Ascending aorta (tissue), 2 donors: ENCODE data around the gene LGALS7. TPM values are rescaled to one million over a fixed set of nuclear protein-coding genes. Genes with fewer than 3 reads are reported as not detected.

Source experiments
- DNase-seq, 2 donors: peaks; one replicate each; pipeline ENCODE4 v3.0.0-alpha.2; 2019; ENCODE audit warnings: low spot score in 2 of 2
- H3K27ac ChIP-seq, 2 donors: fragments of 200-600 bp; sonication (generic); one replicate each; pipeline ENCODE4 v1.5.1; 2016 to 2017; ENCODE audit warnings: mild to moderate bottlenecking in 1 of 2
- H3K27me3 ChIP-seq: fragments of 200-600 bp; sonication (generic); one replicate; pipeline ENCODE4 v1.5.1; 2017
- H3K36me3 ChIP-seq, 2 donors: fragments of 200-600 bp; sonication (generic); one replicate each; pipeline ENCODE4 v1.5.1; 2016
- H3K4me1 ChIP-seq, 2 donors: fragments of 200-600 bp; sonication (generic); one replicate each; pipeline ENCODE4 v1.5.1; 2016 to 2017; ENCODE audit warnings: mild to moderate bottlenecking in 1 of 2
- H3K4me3 ChIP-seq, 2 donors: fragments of 200-600 bp; sonication (generic); one replicate each; pipeline ENCODE4 v1.5.1; 2016 to 2017; ENCODE audit warnings: mild to moderate bottlenecking in 1 of 2
- H3K9me3 ChIP-seq, 2 donors: fragments of 200-600 bp; sonication (generic); one replicate each; pipeline ENCODE4 v1.5.1; 2016
- intact Hi-C: fragments of 100-400 bp; cut with DNase I; formaldehyde crosslinking; loops from one replicate; pipeline ENCODE4 v1.15.1; 2023
- total RNA-seq: library from RNA; depleted of rRNA; stranded (reverse); fragments of >200 nt; gene quantifications from one replicate; pipeline ENCODE4 v1.1.0, GENCODE V29; 2016
- TF ChIP-seq, protein P1 (sequence below), 3 experiments: fragments of 200-600 bp in 2 of 3; fragments of 450-650 bp in 1 of 3; sonication (generic) in 2 of 3; IDR thresholded peaks; one replicate each; pipeline ENCODE4 v1.5.1; 2016 to 2019; ENCODE audit warnings: antibody characterized with exemption in 3 of 3, mild to moderate bottlenecking in 1 of 3, moderate library complexity in 1 of 3

The LGALS7 gene
- total RNA-seq, 1 donor from 2014 or later = not detected

DNA sequence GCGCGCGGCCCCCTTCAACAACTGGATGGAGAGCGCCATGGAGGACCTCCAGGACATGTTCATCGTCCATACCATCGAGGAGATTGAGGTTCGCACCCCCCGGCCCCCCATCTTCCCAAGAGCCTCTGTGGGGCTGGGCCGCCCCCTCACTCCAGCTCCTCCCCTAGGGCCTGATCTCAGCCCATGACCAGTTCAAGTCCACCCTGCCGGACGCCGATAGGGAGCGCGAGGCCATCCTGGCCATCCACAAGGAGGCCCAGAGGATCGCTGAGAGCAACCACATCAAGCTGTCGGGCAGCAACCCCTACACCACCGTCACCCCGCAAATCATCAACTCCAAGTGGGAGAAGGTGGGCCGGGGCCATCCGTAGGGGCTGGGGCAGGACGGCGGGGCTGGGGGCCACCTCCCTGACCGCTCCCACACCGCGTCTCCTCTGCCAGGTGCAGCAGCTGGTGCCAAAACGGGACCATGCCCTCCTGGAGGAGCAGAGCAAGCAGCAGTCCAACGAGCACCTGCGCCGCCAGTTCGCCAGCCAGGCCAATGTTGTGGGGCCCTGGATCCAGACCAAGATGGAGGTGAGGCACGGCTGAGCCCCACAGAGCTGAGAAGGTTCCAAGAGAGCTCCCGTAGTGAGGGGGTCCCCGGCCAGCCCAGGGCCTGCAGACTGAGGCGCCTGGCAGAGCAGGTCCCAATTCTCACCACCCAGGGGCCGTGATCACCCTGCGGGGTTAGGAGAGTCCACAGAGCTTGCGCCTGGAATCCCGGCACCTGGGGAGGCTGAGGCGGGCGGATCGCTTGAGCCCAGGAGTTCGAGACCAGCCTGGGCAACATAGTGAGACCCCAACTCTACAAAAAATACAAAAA lies 49.1 kb downstream of the LGALS7 start:
- no peak for DNase-seq
- peaks cover 97 to 100% of the 10 kb centered on the region in 2 donors for H3K36me3 ChIP-seq
- H3K4me3 ChIP-seq = no peak overlapping the region
- TF ChIP-seq, protein P1, sequence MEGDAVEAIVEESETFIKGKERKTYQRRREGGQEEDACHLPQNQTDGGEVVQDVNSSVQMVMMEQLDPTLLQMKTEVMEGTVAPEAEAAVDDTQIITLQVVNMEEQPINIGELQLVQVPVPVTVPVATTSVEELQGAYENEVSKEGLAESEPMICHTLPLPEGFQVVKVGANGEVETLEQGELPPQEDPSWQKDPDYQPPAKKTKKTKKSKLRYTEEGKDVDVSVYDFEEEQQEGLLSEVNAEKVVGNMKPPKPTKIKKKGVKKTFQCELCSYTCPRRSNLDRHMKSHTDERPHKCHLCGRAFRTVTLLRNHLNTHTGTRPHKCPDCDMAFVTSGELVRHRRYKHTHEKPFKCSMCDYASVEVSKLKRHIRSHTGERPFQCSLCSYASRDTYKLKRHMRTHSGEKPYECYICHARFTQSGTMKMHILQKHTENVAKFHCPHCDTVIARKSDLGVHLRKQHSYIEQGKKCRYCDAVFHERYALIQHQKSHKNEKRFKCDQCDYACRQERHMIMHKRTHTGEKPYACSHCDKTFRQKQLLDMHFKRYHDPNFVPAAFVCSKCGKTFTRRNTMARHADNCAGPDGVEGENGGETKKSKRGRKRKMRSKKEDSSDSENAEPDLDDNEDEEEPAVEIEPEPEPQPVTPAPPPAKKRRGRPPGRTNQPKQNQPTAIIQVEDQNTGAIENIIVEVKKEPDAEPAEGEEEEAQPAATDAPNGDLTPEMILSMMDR (IDR thresholded peaks at IDR 0.05) = no peak
- H3K27ac ChIP-seq = peak overlapping the region; percentile 76 to 85
- intact Hi-C loops = no loop called here
- no peaks in the 10 kb centered on the region for H3K9me3 ChIP-seq
- H3K4me1 ChIP-seq = peaks cover 4 to 29% of the 10 kb centered on the region in 2 donors
- no peaks in the 10 kb centered on the region for H3K27me3 ChIP-seq

DNA sequence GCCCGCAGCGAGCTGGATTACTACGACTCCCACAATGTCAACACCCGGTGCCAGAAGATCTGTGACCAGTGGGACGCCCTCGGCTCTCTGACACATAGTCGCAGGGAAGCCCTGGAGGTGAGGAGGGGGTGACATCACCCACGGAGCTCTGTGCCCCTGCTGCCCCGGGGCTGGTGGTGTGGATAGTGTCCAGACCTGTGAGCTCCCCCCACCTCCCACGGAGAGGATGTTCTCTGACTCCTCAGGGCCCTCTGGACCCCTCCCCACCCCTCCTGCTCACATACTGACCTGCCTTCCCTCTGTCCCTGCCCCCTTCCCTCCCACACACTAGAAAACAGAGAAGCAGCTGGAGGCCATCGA lies 49.7 kb downstream of the LGALS7 start:
- Histone ChIP-seq H3K36me3 (peaks cover 95 to 100% of the 10 kb centered on the region in 2 donors), H3K27me3 (no peaks in the 10 kb centered on the region), H3K4me3 (no peak overlapping the region), H3K4me1 (peaks cover 4 to 35% of the 10 kb centered on the region in 2 donors), H3K9me3 (no peaks in the 10 kb centered on the region), H3K27ac (peak overlapping the region; percentile 76 to 85)
- TF ChIP-seq, protein P1 (IDR thresholded peaks at IDR 0.05) = no peak
- intact Hi-C loops = no loop called here
- no peak for DNase-seq

DNA sequence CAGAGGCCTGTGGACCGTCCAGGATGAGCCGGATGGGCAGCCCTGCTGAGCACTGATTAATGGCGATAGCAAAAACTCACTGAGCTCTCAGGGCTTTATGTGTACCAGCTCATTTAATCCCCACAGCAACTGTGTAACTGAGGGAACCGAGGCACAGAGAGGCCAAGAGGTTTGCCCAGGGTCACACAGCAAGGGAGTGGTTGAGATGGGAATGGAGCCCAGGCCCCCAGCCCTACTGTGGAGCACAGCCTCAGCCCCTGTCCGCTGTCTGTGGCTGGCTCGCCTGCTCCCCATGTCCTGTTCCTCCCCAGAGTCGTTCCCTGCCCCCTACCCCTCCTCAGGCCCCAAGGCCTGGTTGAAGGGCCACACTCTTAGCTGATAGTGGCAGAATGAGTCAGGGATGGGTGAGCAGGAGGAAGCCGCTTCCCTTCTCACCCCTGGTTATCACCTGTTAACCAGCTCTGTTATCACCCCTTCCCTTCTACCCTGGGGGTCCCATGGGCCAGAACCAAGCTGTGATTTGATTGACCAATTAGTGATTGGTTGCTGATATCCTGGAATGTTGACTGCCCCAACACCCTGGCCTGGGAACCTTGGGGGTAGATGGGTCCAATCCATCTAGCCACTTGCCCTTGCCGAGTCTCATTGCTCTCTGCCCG lies 50.2 kb downstream of the LGALS7 start:
- TF ChIP-seq, protein P1 (IDR thresholded peaks at IDR 0.05) = no peak
- intact Hi-C loops = no loop called here
- Histone ChIP-seq H3K9me3 (no peaks in the 10 kb centered on the region), H3K4me3 (no peak overlapping the region), H3K27ac (peak overlapping the region; percentile 76 to 85), H3K4me1 (peaks cover 4 to 37% of the 10 kb centered on the region in 2 donors), H3K36me3 (peaks cover 94 to 100% of the 10 kb centered on the region in 2 donors), H3K27me3 (no peaks in the 10 kb centered on the region)
- DNase-seq = no peak

DNA sequence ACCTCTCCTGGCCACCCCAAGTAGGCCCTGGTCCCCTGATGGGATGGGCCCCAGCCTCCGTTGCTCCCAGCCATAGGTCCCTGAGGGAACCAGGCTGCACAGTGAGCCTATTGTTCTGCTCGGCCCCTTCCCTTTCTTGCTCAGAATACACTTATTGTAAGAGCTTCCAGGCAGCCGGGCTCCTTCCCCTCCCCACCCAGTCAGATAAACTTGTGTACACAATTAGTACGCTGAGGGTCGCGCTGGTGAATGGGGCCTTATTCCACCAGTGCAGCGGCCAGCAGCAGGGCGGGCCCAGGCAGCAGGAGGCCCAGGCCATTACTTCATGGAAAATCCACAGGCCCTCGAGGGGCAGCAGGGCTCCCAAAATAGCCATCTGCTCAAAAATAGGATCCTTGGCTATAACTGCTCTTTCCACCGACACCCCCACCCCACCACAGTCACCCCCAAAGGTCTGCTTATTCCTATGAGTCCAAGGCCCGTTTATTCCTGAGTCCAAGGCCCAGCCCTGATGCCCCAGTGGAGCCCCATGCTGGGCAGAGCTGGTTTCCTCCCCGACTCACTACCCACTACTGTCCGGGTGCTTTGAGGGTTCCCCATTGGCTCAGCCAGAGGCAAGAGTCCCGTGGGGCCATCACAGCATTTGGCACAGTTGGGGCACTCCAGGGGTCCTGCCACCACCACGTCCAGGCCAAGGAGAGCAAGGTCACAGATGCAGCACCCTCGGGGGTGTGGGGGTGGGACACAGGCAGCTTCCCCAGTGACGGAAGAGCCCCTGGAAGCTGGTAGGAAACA lies 51.1 kb downstream of the LGALS7 start:
- peaks cover 4 to 34% of the 10 kb centered on the region in 2 donors for H3K4me1 ChIP-seq
- intact Hi-C loops = no loop called here
- H3K27ac ChIP-seq = peak overlapping the region; percentile 76 to 85

DNA sequence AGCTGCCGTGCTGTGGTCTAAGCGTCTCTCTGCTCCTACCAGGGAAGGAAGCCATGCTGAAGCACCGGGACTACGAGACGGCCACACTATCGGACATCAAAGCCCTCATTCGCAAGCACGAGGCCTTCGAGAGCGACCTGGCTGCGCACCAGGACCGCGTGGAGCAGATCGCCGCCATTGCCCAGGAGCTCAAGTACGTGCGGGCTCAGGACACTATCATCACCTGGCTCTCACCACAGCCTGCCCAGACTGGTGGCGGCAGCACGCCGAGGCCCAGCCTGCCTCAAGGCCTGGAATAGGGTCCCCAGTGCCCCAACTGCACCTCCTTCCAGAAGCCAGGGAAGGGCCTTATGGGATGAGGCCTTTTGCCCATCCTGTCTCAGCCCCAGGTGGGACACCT lies 51.8 kb downstream of the LGALS7 start:
- TF ChIP-seq, protein P1 (IDR thresholded peaks at IDR 0.05) = no peak
- no peak overlapping the region for H3K4me3 ChIP-seq
- no peaks in the 10 kb centered on the region for H3K27me3 ChIP-seq
- intact Hi-C loops = no loop called here
- H3K36me3 ChIP-seq = peaks cover 94 to 100% of the 10 kb centered on the region in 2 donors
- H3K27ac ChIP-seq = peak overlapping the region; percentile 76 to 85
- no peaks in the 10 kb centered on the region for H3K9me3 ChIP-seq
- peaks cover 4 to 34% of the 10 kb centered on the region in 2 donors for H3K4me1 ChIP-seq
- DNase-seq = no peak

More for the DNA sequence above, 51.1 kb downstream of the LGALS7 start:
- no peak for DNase-seq
- H3K27me3 ChIP-seq = no peaks in the 10 kb centered on the region
- H3K36me3 ChIP-seq = peaks cover 94 to 100% of the 10 kb centered on the region in 2 donors
- H3K4me3 ChIP-seq = no peak overlapping the region
- no peaks in the 10 kb centered on the region for H3K9me3 ChIP-seq
- TF ChIP-seq, protein P1 (IDR thresholded peaks at IDR 0.05) = no peak
